ENCODE results near the gene FAM200A.
"Not testable (repeated sequence)": the region's sequence is repeated elsewhere in the genome, so short reads cannot be mapped to it uniquely, and the experiment has no call there.

Gene FAM200A

GRCh38 chr7:99573257-99573656 is 21.3 kb upstream of the FAM200A start:
- Histone ChIP-seq H3K36me3 (ENCODE audit: insufficient read depth, low read length) (peaks cover 50% of the 10 kb centered on the region), H3K9ac (ENCODE audit: low read depth, low read length) (no peak overlapping the region), H4K20me1 (ENCODE audit: insufficient read depth, low read length) (no peaks in the 10 kb centered on the region), H3K27me3 (ENCODE audit: insufficient read depth, low read length, poor library complexity) (no peaks in the 10 kb centered on the region), H3K4me3 (ENCODE audit: low read depth in 1 of 2, low read length in 2 of 2) (no peak overlapping the region), H3K4me2 (ENCODE audit: insufficient read depth, low read length) (no peak overlapping the region), H3K4me1 (ENCODE audit: insufficient read depth, low read length) (no peaks in the 10 kb centered on the region), H2AFZ (ENCODE audit: low read depth, low read length) (no peak overlapping the region), H3K79me2 (ENCODE audit: insufficient read depth, low read length) (peaks cover 5% of the 10 kb centered on the region; the same call in 1 of the 2 replicates), H3K27ac (ENCODE audit: low read length) (no peak overlapping the region), H3K9me3 (ENCODE audit: insufficient read depth, low read length, severe bottlenecking) (no peaks in the 10 kb centered on the region)
- ATAC-seq (ENCODE audit: insufficient read depth, low read depth) (no peak), DNase-seq (no peak)
- TF ChIP-seq, protein P1, sequence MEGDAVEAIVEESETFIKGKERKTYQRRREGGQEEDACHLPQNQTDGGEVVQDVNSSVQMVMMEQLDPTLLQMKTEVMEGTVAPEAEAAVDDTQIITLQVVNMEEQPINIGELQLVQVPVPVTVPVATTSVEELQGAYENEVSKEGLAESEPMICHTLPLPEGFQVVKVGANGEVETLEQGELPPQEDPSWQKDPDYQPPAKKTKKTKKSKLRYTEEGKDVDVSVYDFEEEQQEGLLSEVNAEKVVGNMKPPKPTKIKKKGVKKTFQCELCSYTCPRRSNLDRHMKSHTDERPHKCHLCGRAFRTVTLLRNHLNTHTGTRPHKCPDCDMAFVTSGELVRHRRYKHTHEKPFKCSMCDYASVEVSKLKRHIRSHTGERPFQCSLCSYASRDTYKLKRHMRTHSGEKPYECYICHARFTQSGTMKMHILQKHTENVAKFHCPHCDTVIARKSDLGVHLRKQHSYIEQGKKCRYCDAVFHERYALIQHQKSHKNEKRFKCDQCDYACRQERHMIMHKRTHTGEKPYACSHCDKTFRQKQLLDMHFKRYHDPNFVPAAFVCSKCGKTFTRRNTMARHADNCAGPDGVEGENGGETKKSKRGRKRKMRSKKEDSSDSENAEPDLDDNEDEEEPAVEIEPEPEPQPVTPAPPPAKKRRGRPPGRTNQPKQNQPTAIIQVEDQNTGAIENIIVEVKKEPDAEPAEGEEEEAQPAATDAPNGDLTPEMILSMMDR (IDR thresholded peaks at IDR 0.05; ENCODE audit: borderline replicate concordance, extremely low read depth, low read length, poor library complexity, severe bottlenecking): no peak
- no peak for TF ChIP-seq EZH2 (IDR thresholded peaks at IDR 0.05; ENCODE audit: borderline replicate concordance, low read depth, low read length, severe bottlenecking)

DNA sequence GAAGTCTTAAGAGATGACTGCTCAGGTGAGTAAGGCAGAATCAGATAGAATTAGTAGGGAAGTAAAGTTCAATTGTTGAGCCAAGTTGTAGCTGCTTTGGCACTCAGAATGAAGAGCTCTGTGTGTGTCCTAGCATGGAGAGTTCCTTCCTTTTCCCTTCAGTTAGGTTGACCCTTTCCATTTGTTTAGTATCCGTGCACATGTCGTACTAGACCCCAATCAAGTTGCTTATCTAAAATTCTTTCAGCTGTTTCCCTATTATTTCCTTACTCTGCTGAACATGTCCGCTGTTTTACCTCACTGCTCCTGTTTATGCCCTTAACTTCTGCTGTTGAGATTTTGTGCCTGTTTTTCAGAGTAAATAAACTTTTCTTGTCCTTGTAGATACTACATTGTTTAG is 19.9 kb upstream of the FAM200A start:
- no peak overlapping the region for H2AFZ ChIP-seq (ENCODE audit: low read depth, low read length)
- H3K79me2 ChIP-seq (ENCODE audit: insufficient read depth, low read length): peaks cover 12% of the 10 kb centered on the region; the same call in 1 of the 2 replicates
- no peaks in the 10 kb centered on the region for H3K9me3 ChIP-seq (ENCODE audit: insufficient read depth, low read length, severe bottlenecking)
- no peak overlapping the region for H3K4me3 ChIP-seq (ENCODE audit: low read depth in 1 of 2, low read length in 2 of 2)
- DNase-seq (no peak), ATAC-seq (ENCODE audit: insufficient read depth, low read depth) (no peak)
- no peaks in the 10 kb centered on the region for H3K4me1 ChIP-seq (ENCODE audit: insufficient read depth, low read length)
- H3K9ac ChIP-seq (ENCODE audit: low read depth, low read length): no peak overlapping the region
- H3K36me3 ChIP-seq (ENCODE audit: insufficient read depth, low read length): peaks cover 55% of the 10 kb centered on the region
- no peak overlapping the region for H3K4me2 ChIP-seq (ENCODE audit: insufficient read depth, low read length)
- no peaks in the 10 kb centered on the region for H4K20me1 ChIP-seq (ENCODE audit: insufficient read depth, low read length)
- H3K27me3 ChIP-seq (ENCODE audit: insufficient read depth, low read length, poor library complexity): no peaks in the 10 kb centered on the region
- H3K27ac ChIP-seq (ENCODE audit: low read length): no peak overlapping the region
- TF ChIP-seq, protein P1 (IDR thresholded peaks at IDR 0.05; ENCODE audit: borderline replicate concordance, extremely low read depth, low read length, poor library complexity, severe bottlenecking): no peak
- no peak for TF ChIP-seq EZH2 (IDR thresholded peaks at IDR 0.05; ENCODE audit: borderline replicate concordance, low read depth, low read length, severe bottlenecking)

DNA sequence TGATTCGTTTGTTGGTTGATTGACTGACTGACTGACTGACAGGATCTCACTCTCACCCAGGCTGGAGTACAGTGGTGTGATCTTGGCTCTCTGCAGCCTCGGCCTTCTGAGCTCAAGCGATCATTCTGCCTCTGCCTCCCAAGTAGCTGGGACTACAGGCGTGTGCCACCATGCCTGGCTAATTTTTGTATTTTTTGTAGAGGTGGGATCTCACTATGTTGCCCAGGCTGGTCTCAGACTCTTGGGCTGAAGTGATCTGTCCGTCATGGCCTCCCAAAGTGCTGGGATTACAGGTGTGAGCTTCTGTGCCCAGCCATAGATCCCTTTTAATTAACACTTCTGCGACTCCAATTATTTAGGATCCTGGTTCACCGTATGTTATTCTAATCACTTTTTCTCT is 16.9 kb upstream of the FAM200A start:
- not testable (repeated sequence) for H2AFZ ChIP-seq (ENCODE audit: low read depth, low read length); H3K4me3 ChIP-seq (ENCODE audit: low read depth in 1 of 2, low read length in 2 of 2); ATAC-seq (ENCODE audit: insufficient read depth, low read depth); H3K4me1 ChIP-seq (ENCODE audit: insufficient read depth, low read length); H3K27me3 ChIP-seq (ENCODE audit: insufficient read depth, low read length, poor library complexity); H3K4me2 ChIP-seq (ENCODE audit: insufficient read depth, low read length); H3K9ac ChIP-seq (ENCODE audit: low read depth, low read length); DNase-seq; H3K27ac ChIP-seq (ENCODE audit: low read length); H4K20me1 ChIP-seq (ENCODE audit: insufficient read depth, low read length); H3K9me3 ChIP-seq (ENCODE audit: insufficient read depth, low read length, severe bottlenecking)
- Histone ChIP-seq H3K36me3 (ENCODE audit: insufficient read depth, low read length) (peaks cover 81% of the 10 kb centered on the region), H3K79me2 (ENCODE audit: insufficient read depth, low read length) (peaks cover 33% of the 10 kb centered on the region)

- no peak for ATAC-seq (ENCODE audit: insufficient read depth, low read depth)
- H3K27ac ChIP-seq (ENCODE audit: low read length): no peak overlapping the region
- TF ChIP-seq EZH2 (IDR thresholded peaks at IDR 0.05; ENCODE audit: borderline replicate concordance, low read depth, low read length, severe bottlenecking): no peak
- no peak for DNase-seq
- no peak overlapping the region for H2AFZ ChIP-seq (ENCODE audit: low read depth, low read length)
- H3K9me3 ChIP-seq (ENCODE audit: insufficient read depth, low read length, severe bottlenecking): no peaks in the 10 kb centered on the region
- no peaks in the 10 kb centered on the region for H3K27me3 ChIP-seq (ENCODE audit: insufficient read depth, low read length, poor library complexity)
- H4K20me1 ChIP-seq (ENCODE audit: insufficient read depth, low read length): peaks cover 28% of the 10 kb centered on the region; the same call in 1 of the 2 replicates
- H3K79me2 ChIP-seq (ENCODE audit: insufficient read depth, low read length): peaks cover 79% of the 10 kb centered on the region
- H3K4me1 ChIP-seq (ENCODE audit: insufficient read depth, low read length): peaks cover 18% of the 10 kb centered on the region
- H3K4me3 ChIP-seq (ENCODE audit: low read depth in 1 of 2, low read length in 2 of 2): no peak overlapping the region
- peaks cover 77% of the 10 kb centered on the region for H3K36me3 ChIP-seq (ENCODE audit: insufficient read depth, low read length)
- no peak overlapping the region for H3K4me2 ChIP-seq (ENCODE audit: insufficient read depth, low read length)
- no peak overlapping the region for H3K9ac ChIP-seq (ENCODE audit: low read depth, low read length)
Observed at GRCh38 chr7:99563650-99564049, 11.7 kb upstream of the FAM200A start.
